Lung (tissue), 12 donors: Measurements from ENCODE around the gene XDH. TPM values are rescaled to one million over a fixed set of nuclear protein-coding genes. Genes with fewer than 3 reads are reported as not detected.

Experiments used
- ATAC-seq: fragments of 200-7000 bp; cut with Tn5 transposase; one replicate; pipeline ENCODE4 v1.9.1; 2020; ENCODE audit warnings: moderate number of reproducible peaks; ENCODE audit not compliant: insufficient read depth, low FRiP score
- DNase-seq, 3 donors: peaks; one replicate each; pipeline ENCODE4 v3.0.0-alpha.2; 2013 to 2017
- H3K27ac ChIP-seq, 2 donors: one replicate each; pipeline ENCODE4 v1.5.1; 2013; ENCODE audit warnings: mild to moderate bottlenecking in 2 of 2, moderate library complexity in 2 of 2, control low read depth in 1 of 2, inconsistent platforms in 1 of 2, low read depth in 1 of 2, low read length in 1 of 2
- H3K27me3 ChIP-seq, 3 donors: one replicate each; pipeline ENCODE4 v1.5.1; 2013; ENCODE audit warnings: low read length in 2 of 3; ENCODE audit not compliant: control insufficient read depth in 3 of 3, insufficient read depth in 3 of 3
- H3K36me3 ChIP-seq, 4 donors: one replicate each; pipeline ENCODE4 v1.5.1; 2013; ENCODE audit warnings: low read length in 4 of 4, mild to moderate bottlenecking in 1 of 4, moderate library complexity in 1 of 4; ENCODE audit not compliant: control insufficient read depth in 4 of 4, insufficient read depth in 4 of 4
- H3K4me1 ChIP-seq, 5 donors: one replicate each; pipeline ENCODE4 v1.5.1; 2013; ENCODE audit warnings: low read length in 5 of 5, mild to moderate bottlenecking in 2 of 5, moderate library complexity in 1 of 5; ENCODE audit not compliant: control insufficient read depth in 5 of 5, insufficient read depth in 5 of 5
- H3K4me3 ChIP-seq: one replicate; pipeline ENCODE4 v1.5.1; 2013; ENCODE audit warnings: mild to moderate bottlenecking, control low read depth, moderate library complexity
- H3K9ac ChIP-seq, 2 donors: one replicate each; pipeline ENCODE4 v1.5.1; 2013; ENCODE audit warnings: low read length in 2 of 2, control low read depth in 1 of 2; ENCODE audit not compliant: insufficient read depth in 1 of 2
- H3K9me3 ChIP-seq, 4 donors: one replicate each; pipeline ENCODE4 v1.5.1; 2013; ENCODE audit warnings: low read length in 3 of 4, mild to moderate bottlenecking in 1 of 4, moderate library complexity in 1 of 4; ENCODE audit not compliant: control insufficient read depth in 4 of 4, insufficient read depth in 3 of 4
- CTCF ChIP-seq: IDR thresholded peaks from 2 replicates; pipeline ENCODE4 v1.5.1; 2012; ENCODE audit warnings: mild to moderate bottlenecking; ENCODE audit errors: control extremely low read depth, extremely low read depth
- WGBS, 2 donors: extraction: QIAGEN DNeasy Blood & Tissue Kit; methylation state at CpG; one replicate each; pipeline ENCODE4 v1.1.7; 2013; 5-methylcytosine and 5-hydroxymethylcytosine counted together
- polyA plus RNA-seq, 2 donors: library from polyadenylated mRNA; stranded (reverse); fragments of 200-250 nt; gene quantifications; one replicate each; pipeline ENCODE4 v1.2.1, GENCODE V29; 2013
- total RNA-seq, 2 donors: library from RNA; depleted of rRNA in 1 of 2; stranded (reverse); fragments of >200 nt in 1 of 2; gene quantifications; one replicate each; pipeline ENCODE4 v1.2.1, GENCODE V29; 2014 to 2021
- donor health status: control.
- donor health status: control.
- donor health status: Bipolar disorder and iron deficiency.
- donor health status: healthy.
- donor health status: DM: yes; HTN: yes; CAD: no.

The XDH gene
- total and polyA plus RNA-seq, 4 donors, result 0.12 to 1.5 (median 0.60) TPM

- ATAC-seq, result no peak
- Histone ChIP-seq H3K4me3 (no peak overlapping the region), H3K4me1 (no peaks in the 10 kb centered on the region), H3K36me3 (no peaks in the 10 kb centered on the region), H3K9me3 (peaks cover 0 to 1% (median 0%) of the 10 kb centered on the region in 4 donors), H3K27ac (no peak overlapping the region), H3K9ac (no peak overlapping the region), H3K27me3 (no peaks in the 10 kb centered on the region)
- 86 to 87% methylated on average over 5 of the region's 5 CpGs for WGBS, 2 donors
- no peak for DNase-seq
- no peak for TF ChIP-seq CTCF
These were observed 82.0 kb downstream of the XDH start for GRCh38 chr2:31332521-31332920.

- no peaks in the 10 kb centered on the region for H3K4me1 ChIP-seq
- H3K27me3 ChIP-seq, result no peaks in the 10 kb centered on the region
- peaks cover 0 to 1% (median 0%) of the 10 kb centered on the region in 4 donors for H3K9me3 ChIP-seq
- H3K27ac ChIP-seq, result no peak overlapping the region
- no peak for TF ChIP-seq CTCF
- H3K4me3 ChIP-seq, result no peak overlapping the region
- WGBS, 2 donors, result 67 to 85% methylated on average over 8 of the region's 8 CpGs
- no peaks in the 10 kb centered on the region for H3K36me3 ChIP-seq
- DNase-seq, result no peak
- no peak overlapping the region for H3K9ac ChIP-seq
- no peak for ATAC-seq
These were observed 83.4 kb downstream of the XDH start for GRCh38 chr2:31331156-31331555.

- DNase-seq (no peak), ATAC-seq (no peak)
- Histone ChIP-seq H3K4me1 (no peaks in the 10 kb centered on the region), H3K36me3 (no peaks in the 10 kb centered on the region), H3K27me3 (no peaks in the 10 kb centered on the region), H3K9ac (no peak overlapping the region), H3K9me3 (no peaks in the 10 kb centered on the region), H3K4me3 (no peak overlapping the region), H3K27ac (no peak overlapping the region)
- WGBS, 2 donors, result 69 to 84% methylated on average over 2 of the region's 2 CpGs
- TF ChIP-seq CTCF, result no peak
These were observed 85.4 kb downstream of the XDH start for GRCh38 chr2:31329081-31329625.

- TF ChIP-seq CTCF, result no peak
- ATAC-seq, result no peak
These were observed 86.5 kb downstream of the XDH start for GRCh38 chr2:31328026-31328425.

More at GRCh38 chr2:31328026-31328425, 86.5 kb downstream of the XDH start:
- Histone ChIP-seq H3K27me3 (no peaks in the 10 kb centered on the region), H3K36me3 (no peaks in the 10 kb centered on the region), H3K4me3 (no peak overlapping the region), H3K9me3 (no peaks in the 10 kb centered on the region), H3K27ac (no peak overlapping the region), H3K9ac (no peak overlapping the region), H3K4me1 (peaks cover 0 to 3% (median 0%) of the 10 kb centered on the region in 5 donors)
- no peak for DNase-seq
